GM12878 (cell line): ENCODE data around the gene HK3. TPM values are rescaled to one million over a fixed set of nuclear protein-coding genes. Genes with fewer than 3 reads are reported as not detected.

Source experiments
- ATAC-seq: fragments of 200-7000 bp; cut with Tn5 transposase; 3 replicates; pipeline ENCODE4 v1.9.1; 2020; ENCODE audit warnings: mild to moderate bottlenecking, moderate library complexity
- BruUV-seq: library from RNA; stranded (reverse); fragments of 400-500 nt; replicated peaks from 2 replicates; lab custom pipeline; 2021; lab: Mats Ljungman, UMichigan
- CTCF ChIA-PET: fragments of 300-600 bp; sonication (Branson Sonifier 250); formaldehyde crosslinking; extraction: SDS; loops from one replicate; lab custom pipeline; 2021; ENCODE audit warnings: inconsistent platforms; lab: Yijun Ruan, JAX
- POLR2A ChIA-PET: fragments of 350-600 bp; formaldehyde crosslinking; extraction: SDS; loops from one replicate; lab custom pipeline; 2021; ENCODE audit warnings: inconsistent platforms; lab: Charles Lee
- RAD21 ChIA-PET: fragments of 300-600 bp; sonication (Branson Sonifier 250); formaldehyde crosslinking; loops from one replicate; lab custom pipeline; 2023; ENCODE audit warnings: antibody characterized with exemption; ENCODE audit not compliant: unreplicated experiment; lab: Charles Lee
- SMC1A ChIA-PET: fragments of 300-600 bp; sonication (Branson Sonifier 250); formaldehyde crosslinking; loops from one replicate; lab custom pipeline; 2023; ENCODE audit not compliant: unreplicated experiment, uncharacterized antibody; lab: Charles Lee
- DNase-seq: peaks from one replicate; pipeline ENCODE4 v3.0.0-alpha.2; 2011; ENCODE audit warnings: low read depth, low spot score
- FAIRE-seq: peaks from 3 replicates; lab custom pipeline; 2011; peaks lifted over from hg19 to GRCh38; lab: Jason Lieb, UNC
- H2AFZ ChIP-seq: 2 replicates; pipeline ENCODE4 v1.6.0; 2011; ENCODE audit warnings: low read depth, low read length, control low read depth; ENCODE audit not compliant: control insufficient read depth
- H3K27ac ChIP-seq: 2 replicates; pipeline ENCODE4 v1.5.1; 2011; ENCODE audit warnings: control low read depth; ENCODE audit not compliant: control insufficient read depth, insufficient read depth
- H3K27me3 ChIP-seq, 2 experiments: replicated peaks in 1 of 2; 2 replicates each; pipeline versions ENCODE4 v1.6.0 to v1.6.1; 2011; ENCODE audit warnings: low read length in 1 of 2; ENCODE audit not compliant: control insufficient read depth in 2 of 2, insufficient read depth in 2 of 2
- H3K36me3 ChIP-seq, 2 experiments: 2 replicates each; pipeline ENCODE4 v1.5.1; 2011; ENCODE audit warnings: low read length in 1 of 2; ENCODE audit not compliant: control insufficient read depth in 2 of 2, insufficient read depth in 2 of 2
- H3K4me1 ChIP-seq: 2 replicates; pipeline ENCODE4 v1.6.1; 2011; ENCODE audit warnings: mild to moderate bottlenecking, low read length, moderate library complexity, mixed read lengths; ENCODE audit not compliant: control insufficient read depth, insufficient read depth
- H3K4me2 ChIP-seq: 2 replicates; pipeline ENCODE4 v1.6.0; 2011; ENCODE audit warnings: control low read depth; ENCODE audit not compliant: control insufficient read depth, insufficient read depth
- H3K4me3 ChIP-seq: fragments of 200-600 bp; sonication (generic); 2 replicates; pipeline ENCODE4 v1.5.1; 2016
- H3K79me2 ChIP-seq: 2 replicates; pipeline ENCODE4 v1.6.0; 2011; ENCODE audit warnings: low read length; ENCODE audit not compliant: control insufficient read depth, insufficient read depth
- H3K9ac ChIP-seq: 2 replicates; pipeline ENCODE4 v1.8.0; 2011; ENCODE audit warnings: low read length, control low read depth, mixed read lengths; ENCODE audit not compliant: control insufficient read depth, insufficient read depth
- H3K9me3 ChIP-seq: replicated peaks from 3 replicates; pipeline ENCODE4 v1.5.1; 2011; ENCODE audit warnings: mild to moderate bottlenecking, low read length; ENCODE audit not compliant: control insufficient read depth, insufficient read depth
- H4K20me1 ChIP-seq: 2 replicates; pipeline ENCODE4 v1.6.0; 2011; ENCODE audit not compliant: control insufficient read depth, insufficient read depth
- CREM ChIP-seq: IDR thresholded peaks from 2 replicates; pipeline ENCODE4 v1.6.1; 2014; ENCODE audit warnings: antibody characterized with exemption, low read depth
- DPF2 ChIP-seq: fragments of 450-650 bp; IDR thresholded peaks from 2 replicates; pipeline ENCODE4 v1.6.1; 2017; ENCODE audit warnings: mild to moderate bottlenecking
- EGR1 ChIP-seq, 2 experiments: IDR thresholded peaks; 1 replicate in 1 of 2; 2 replicates in 1 of 2; pipeline ENCODE4 v1.6.1; 2011 to 2012; ENCODE audit warnings: low read depth in 2 of 2, low read length in 2 of 2, borderline replicate concordance in 1 of 2, mild to moderate bottlenecking in 1 of 2, moderate library complexity in 1 of 2
- HDGF ChIP-seq: fragments of 450-650 bp; IDR thresholded peaks from 2 replicates; pipeline ENCODE4 v1.6.1; 2016; ENCODE audit warnings: antibody characterized with exemption
- MYC ChIP-seq: IDR thresholded peaks from 2 replicates; pipeline ENCODE4 v1.6.1; 2011; ENCODE audit warnings: mild to moderate bottlenecking, low read length, moderate library complexity, inconsistent platforms; ENCODE audit not compliant: insufficient read depth, insufficient replicate concordance, insufficient read length, severe bottlenecking
- NBN ChIP-seq: fragments of 450-650 bp; IDR thresholded peaks from 2 replicates; pipeline ENCODE4 v1.6.1; 2016
- SUZ12 ChIP-seq: fragments of 200-600 bp; sonication (generic); IDR thresholded peaks from one replicate; pipeline ENCODE4 v1.6.1; 2018; ENCODE audit warnings: antibody characterized with exemption, mild to moderate bottlenecking; ENCODE audit not compliant: unreplicated experiment
- ZNF207 ChIP-seq: fragments of 450-650 bp; IDR thresholded peaks from 2 replicates; pipeline ENCODE4 v1.6.1; 2014; ENCODE audit warnings: antibody characterized with exemption, mild to moderate bottlenecking, borderline replicate concordance
- ZNF274 ChIP-seq: IDR thresholded peaks from one replicate; pipeline ENCODE4 v1.8.0; 2011; ENCODE audit not compliant: insufficient read length, insufficient read depth
- WGBS: methylation state at CpG from one replicate; pipeline ENCODE4 v1.1.6; 2016; ENCODE audit warnings: low lambda C conversion rate; ENCODE audit not compliant: insufficient replicate concordance, insufficient coverage; ENCODE audit errors: missing lambda C conversion rate; 5-methylcytosine and 5-hydroxymethylcytosine counted together
- in situ Hi-C: fragments of 300-500 bp; cut with MboI; formaldehyde crosslinking; loops from 9 replicates; pipeline ENCODE4 v1.14.3; 2018; ENCODE audit warnings: mixed read lengths
- intact Hi-C: fragments of 100-400 bp; cut with micrococcal nuclease; formaldehyde crosslinking; loops from one replicate; pipeline ENCODE4 v1.14.2; 2022; ENCODE audit not compliant: unreplicated experiment
- polyA plus RNA-seq, 11 experiments: library from polyadenylated mRNA; depleted of rRNA in 4 of 11; unstranded in 6 of 11; stranded (reverse) in 5 of 11; fragments of >200 nt; fragmentation: Nextera tagmentation in 4 of 11; fragmentation: Illumina TruSeq in 1 of 11; extraction: Ambion mirVana in 4 of 11; extraction: Trizol in 1 of 11; gene quantifications; 1 replicate in 1 of 11; 2 replicates in 10 of 11; pipeline versions ENCODE4 v1.2.1 to v1.2.3, GENCODE V29; 2011 to 2016; ENCODE audit warnings: inconsistent platforms in 2 of 11, missing spikeins in 2 of 11, low read depth in 1 of 11
- total RNA-seq, 4 experiments: library from RNA; depleted of rRNA in 3 of 4; stranded (reverse); fragments of >200 nt in 3 of 4; fragmentation: Illumina TruSeq in 1 of 4; extraction: Trizol in 1 of 4; gene quantifications; 2 replicates each; pipeline versions ENCODE4 v1.2.1 to v1.2.3, GENCODE V29; 2013 to 2021
- TF ChIP-seq, protein P1 (sequence below): fragments of 450-650 bp; IDR thresholded peaks from 2 replicates; pipeline ENCODE4 v1.6.1; 2017; ENCODE audit warnings: low read depth, mild to moderate bottlenecking, moderate library complexity
- TF ChIP-seq, protein P2 (sequence below): IDR thresholded peaks from 2 replicates; pipeline ENCODE4 v1.6.1; 2012; ENCODE audit warnings: improper control_type of control experiment, low read depth, low read length; ENCODE audit not compliant: insufficient replicate concordance

The HK3 gene
- total and polyA plus RNA-seq, 10 of the 15 experiments (the other 5 are each of a cell fraction or from before 2014, with no cell fraction given), result 0.13 to 1.3 (median 0.26) TPM; not detected in 4

DNA sequence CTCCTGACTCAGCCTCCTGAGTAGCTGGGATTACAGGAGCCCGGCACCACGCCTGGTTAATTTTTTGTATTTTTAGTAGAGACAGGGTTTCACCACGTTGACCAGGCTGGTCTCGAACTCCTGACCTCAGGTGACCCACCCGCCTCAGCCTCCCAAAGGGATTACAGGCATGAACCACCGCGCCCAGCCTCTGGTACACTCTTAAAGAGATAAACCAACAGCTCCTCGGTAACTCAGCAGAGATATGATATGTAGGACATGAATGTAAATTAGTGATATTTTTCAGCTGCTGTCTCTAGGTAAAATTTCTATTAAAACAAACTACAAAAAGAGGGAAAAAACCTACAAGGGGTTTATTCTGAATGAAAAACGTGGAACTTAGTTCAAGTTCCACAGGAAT is 42.8 kb upstream of the HK3 start:
- in situ Hi-C loops (no loop called here), intact Hi-C loops (no loop called here)
- SMC1A ChIA-PET, result no interaction called here
- no peak overlapping the region for H3K9ac ChIP-seq
- no peak overlapping the region for H3K4me2 ChIP-seq
- no peaks in the 10 kb centered on the region for H3K79me2 ChIP-seq
- no peaks in the 10 kb centered on the region for H3K9me3 ChIP-seq
- no peaks in the 10 kb centered on the region for H3K27me3 ChIP-seq
- H2AFZ ChIP-seq, result no peak overlapping the region
- RAD21 ChIA-PET, result interaction anchor here (1.9 kb wide), 1 partner anchor 281 kb away, joined by 5 read pairs; no protein-coding TSS in a partner anchor
- TF ChIP-seq, protein P1, sequence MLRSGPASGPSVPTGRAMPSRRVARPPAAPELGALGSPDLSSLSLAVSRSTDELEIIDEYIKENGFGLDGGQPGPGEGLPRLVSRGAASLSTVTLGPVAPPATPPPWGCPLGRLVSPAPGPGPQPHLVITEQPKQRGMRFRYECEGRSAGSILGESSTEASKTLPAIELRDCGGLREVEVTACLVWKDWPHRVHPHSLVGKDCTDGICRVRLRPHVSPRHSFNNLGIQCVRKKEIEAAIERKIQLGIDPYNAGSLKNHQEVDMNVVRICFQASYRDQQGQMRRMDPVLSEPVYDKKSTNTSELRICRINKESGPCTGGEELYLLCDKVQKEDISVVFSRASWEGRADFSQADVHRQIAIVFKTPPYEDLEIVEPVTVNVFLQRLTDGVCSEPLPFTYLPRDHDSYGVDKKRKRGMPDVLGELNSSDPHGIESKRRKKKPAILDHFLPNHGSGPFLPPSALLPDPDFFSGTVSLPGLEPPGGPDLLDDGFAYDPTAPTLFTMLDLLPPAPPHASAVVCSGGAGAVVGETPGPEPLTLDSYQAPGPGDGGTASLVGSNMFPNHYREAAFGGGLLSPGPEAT, result no peak
- TF ChIP-seq MYC (no peak), HDGF (no peak), SUZ12 (no peak), EGR1 (IDR thresholded peaks at IDR 0.05; ENCODE audit: borderline replicate concordance in 1 of 2, low read depth in 2 of 2, low read length in 2 of 2) (no peak), ZNF274 (no peak), ZNF207 (no peak), DPF2 (no peak), CREM (no peak), NBN (no peak)
- TF ChIP-seq, protein P2, sequence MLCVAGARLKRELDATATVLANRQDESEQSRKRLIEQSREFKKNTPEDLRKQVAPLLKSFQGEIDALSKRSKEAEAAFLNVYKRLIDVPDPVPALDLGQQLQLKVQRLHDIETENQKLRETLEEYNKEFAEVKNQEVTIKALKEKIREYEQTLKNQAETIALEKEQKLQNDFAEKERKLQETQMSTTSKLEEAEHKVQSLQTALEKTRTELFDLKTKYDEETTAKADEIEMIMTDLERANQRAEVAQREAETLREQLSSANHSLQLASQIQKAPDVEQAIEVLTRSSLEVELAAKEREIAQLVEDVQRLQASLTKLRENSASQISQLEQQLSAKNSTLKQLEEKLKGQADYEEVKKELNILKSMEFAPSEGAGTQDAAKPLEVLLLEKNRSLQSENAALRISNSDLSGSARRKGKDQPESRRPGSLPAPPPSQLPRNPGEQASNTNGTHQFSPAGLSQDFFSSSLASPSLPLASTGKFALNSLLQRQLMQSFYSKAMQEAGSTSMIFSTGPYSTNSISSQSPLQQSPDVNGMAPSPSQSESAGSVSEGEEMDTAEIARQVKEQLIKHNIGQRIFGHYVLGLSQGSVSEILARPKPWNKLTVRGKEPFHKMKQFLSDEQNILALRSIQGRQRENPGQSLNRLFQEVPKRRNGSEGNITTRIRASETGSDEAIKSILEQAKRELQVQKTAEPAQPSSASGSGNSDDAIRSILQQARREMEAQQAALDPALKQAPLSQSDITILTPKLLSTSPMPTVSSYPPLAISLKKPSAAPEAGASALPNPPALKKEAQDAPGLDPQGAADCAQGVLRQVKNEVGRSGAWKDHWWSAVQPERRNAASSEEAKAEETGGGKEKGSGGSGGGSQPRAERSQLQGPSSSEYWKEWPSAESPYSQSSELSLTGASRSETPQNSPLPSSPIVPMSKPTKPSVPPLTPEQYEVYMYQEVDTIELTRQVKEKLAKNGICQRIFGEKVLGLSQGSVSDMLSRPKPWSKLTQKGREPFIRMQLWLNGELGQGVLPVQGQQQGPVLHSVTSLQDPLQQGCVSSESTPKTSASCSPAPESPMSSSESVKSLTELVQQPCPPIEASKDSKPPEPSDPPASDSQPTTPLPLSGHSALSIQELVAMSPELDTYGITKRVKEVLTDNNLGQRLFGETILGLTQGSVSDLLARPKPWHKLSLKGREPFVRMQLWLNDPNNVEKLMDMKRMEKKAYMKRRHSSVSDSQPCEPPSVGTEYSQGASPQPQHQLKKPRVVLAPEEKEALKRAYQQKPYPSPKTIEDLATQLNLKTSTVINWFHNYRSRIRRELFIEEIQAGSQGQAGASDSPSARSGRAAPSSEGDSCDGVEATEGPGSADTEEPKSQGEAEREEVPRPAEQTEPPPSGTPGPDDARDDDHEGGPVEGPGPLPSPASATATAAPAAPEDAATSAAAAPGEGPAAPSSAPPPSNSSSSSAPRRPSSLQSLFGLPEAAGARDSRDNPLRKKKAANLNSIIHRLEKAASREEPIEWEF, result no peak
- FAIRE-seq, result no peak
- BruUV-seq, result no TSS peak
- no peak for DNase-seq
- peaks cover 3 to 19% of the 10 kb centered on the region in 2 experiments for H3K36me3 ChIP-seq
- no peak overlapping the region for H3K4me3 ChIP-seq
- H4K20me1 ChIP-seq, result no peaks in the 10 kb centered on the region; the same call in 1 of the 2 replicates
- POLR2A ChIA-PET, result no interaction called here
- H3K4me1 ChIP-seq, result no peaks in the 10 kb centered on the region
- CTCF ChIA-PET, result no interaction called here
- 86% methylated on average over 9 of the region's 9 CpGs for WGBS
- H3K27ac ChIP-seq, result no peak overlapping the region
- ATAC-seq, result no peak
